Neutrophil (primary cell): Measurements from ENCODE around the gene KIF23.

Experiments
- H3K27ac ChIP-seq: fragments of 200-600 bp; sonication (generic); 2 replicates; pipeline ENCODE4 v1.5.1; 2016; ENCODE audit warnings: mild to moderate bottlenecking, moderate library complexity
- H3K27me3 ChIP-seq: fragments of 200-600 bp; sonication (generic); 2 replicates; pipeline ENCODE4 v1.6.0; 2016; ENCODE audit warnings: mild to moderate bottlenecking
- H3K36me3 ChIP-seq: fragments of 200-600 bp; sonication (generic); 2 replicates; pipeline ENCODE4 v1.5.1; 2017
- H3K4me1 ChIP-seq, 2 experiments: fragments of 200-600 bp in 1 of 2; sonication (generic) in 1 of 2; 1 replicate in 1 of 2; 2 replicates in 1 of 2; pipeline versions ENCODE4 v1.5.1 to v1.6.1; 2013 to 2016; ENCODE audit warnings: low read depth in 1 of 2, low read length in 1 of 2, mild to moderate bottlenecking in 1 of 2, moderate library complexity in 1 of 2; ENCODE audit not compliant: control insufficient read depth in 1 of 2, insufficient read depth in 1 of 2
- H3K4me3 ChIP-seq, 2 experiments: fragments of 200-600 bp in 1 of 2; sonication (generic) in 1 of 2; 1 replicate in 1 of 2; 2 replicates in 1 of 2; pipeline ENCODE4 v1.5.1; 2013 to 2016; ENCODE audit warnings: low read depth in 1 of 2, low read length in 1 of 2, mild to moderate bottlenecking in 1 of 2, moderate library complexity in 1 of 2
- H3K9me3 ChIP-seq: fragments of 200-600 bp; sonication (generic); 2 replicates; pipeline ENCODE4 v1.5.1; 2016
- TF ChIP-seq, protein P1 (sequence below): fragments of 200-600 bp; sonication (generic); IDR thresholded peaks from 2 replicates; pipeline ENCODE4 v1.5.1; 2016; ENCODE audit warnings: antibody characterized with exemption

Gene KIF23

DNA sequence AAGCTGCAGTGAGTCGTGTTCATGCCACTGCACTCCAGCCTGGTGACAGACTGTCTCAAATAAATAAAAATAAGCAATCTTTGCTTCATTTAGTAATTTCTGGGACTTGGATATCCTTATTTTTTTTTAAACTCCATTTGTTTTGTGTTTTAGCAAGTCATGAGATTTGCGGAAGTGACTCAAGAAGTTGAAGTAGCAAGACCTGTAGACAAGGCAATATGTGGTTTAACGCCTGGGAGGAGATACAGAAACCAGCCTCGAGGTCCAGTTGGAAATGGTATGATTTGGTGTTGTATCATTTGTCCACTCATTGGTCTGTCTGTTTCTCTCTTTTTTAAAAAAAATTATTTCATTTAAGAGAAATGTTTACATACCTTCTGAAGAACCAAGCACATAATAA, 21.8 kb downstream of the KIF23 start:
- Histone ChIP-seq H3K4me1 (peaks cover 34 to 44% of the 10 kb centered on the region in 2 experiments), H3K36me3 (peaks cover 13% of the 10 kb centered on the region), H3K9me3 (no peaks in the 10 kb centered on the region), H3K4me3 (peak overlapping the region in 1 of 2 experiments; percentile 28), H3K27ac (peak overlapping the region; percentile 82), H3K27me3 (no peaks in the 10 kb centered on the region)
- TF ChIP-seq, protein P1, sequence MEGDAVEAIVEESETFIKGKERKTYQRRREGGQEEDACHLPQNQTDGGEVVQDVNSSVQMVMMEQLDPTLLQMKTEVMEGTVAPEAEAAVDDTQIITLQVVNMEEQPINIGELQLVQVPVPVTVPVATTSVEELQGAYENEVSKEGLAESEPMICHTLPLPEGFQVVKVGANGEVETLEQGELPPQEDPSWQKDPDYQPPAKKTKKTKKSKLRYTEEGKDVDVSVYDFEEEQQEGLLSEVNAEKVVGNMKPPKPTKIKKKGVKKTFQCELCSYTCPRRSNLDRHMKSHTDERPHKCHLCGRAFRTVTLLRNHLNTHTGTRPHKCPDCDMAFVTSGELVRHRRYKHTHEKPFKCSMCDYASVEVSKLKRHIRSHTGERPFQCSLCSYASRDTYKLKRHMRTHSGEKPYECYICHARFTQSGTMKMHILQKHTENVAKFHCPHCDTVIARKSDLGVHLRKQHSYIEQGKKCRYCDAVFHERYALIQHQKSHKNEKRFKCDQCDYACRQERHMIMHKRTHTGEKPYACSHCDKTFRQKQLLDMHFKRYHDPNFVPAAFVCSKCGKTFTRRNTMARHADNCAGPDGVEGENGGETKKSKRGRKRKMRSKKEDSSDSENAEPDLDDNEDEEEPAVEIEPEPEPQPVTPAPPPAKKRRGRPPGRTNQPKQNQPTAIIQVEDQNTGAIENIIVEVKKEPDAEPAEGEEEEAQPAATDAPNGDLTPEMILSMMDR = peak; percentile 9

GRCh38 chr15:69436951-69437350, 22.8 kb downstream of the KIF23 start:
- Histone ChIP-seq H3K4me1 (peaks cover 37 to 46% of the 10 kb centered on the region in 2 experiments), H3K9me3 (no peaks in the 10 kb centered on the region), H3K36me3 (peaks cover 8% of the 10 kb centered on the region), H3K27ac (peak overlapping the region; percentile 82), H3K4me3 (peak overlapping the region in 1 of 2 experiments; percentile 28), H3K27me3 (no peaks in the 10 kb centered on the region)
- TF ChIP-seq, protein P1 = no peak

DNA sequence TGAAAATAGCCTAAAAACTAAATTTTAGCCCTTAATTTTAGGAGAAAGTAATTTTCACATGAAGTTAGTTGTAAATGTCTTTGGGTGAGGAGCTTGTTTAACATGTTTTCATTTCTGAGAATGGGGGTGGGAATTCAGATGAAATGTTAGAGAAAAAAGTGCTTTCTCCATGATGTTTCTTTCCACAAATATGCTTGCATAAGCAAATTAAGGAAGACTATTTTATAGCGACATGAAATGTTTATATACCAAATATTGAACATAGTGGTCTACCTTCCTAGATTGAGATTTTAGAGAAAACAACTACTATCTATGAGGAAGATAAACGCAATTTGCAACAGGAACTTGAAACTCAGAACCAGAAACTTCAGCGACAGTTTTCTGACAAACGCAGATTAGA, 25.5 kb downstream of the KIF23 start:
- no peaks in the 10 kb centered on the region for H3K27me3 ChIP-seq
- no peaks in the 10 kb centered on the region for H3K9me3 ChIP-seq
- H3K27ac ChIP-seq = peak overlapping the region; percentile 82
- peaks cover 37 to 46% of the 10 kb centered on the region in 2 experiments for H3K4me1 ChIP-seq
- no peak overlapping the region for H3K4me3 ChIP-seq
- H3K36me3 ChIP-seq = peaks cover 3% of the 10 kb centered on the region
- TF ChIP-seq, protein P1 = no peak

DNA sequence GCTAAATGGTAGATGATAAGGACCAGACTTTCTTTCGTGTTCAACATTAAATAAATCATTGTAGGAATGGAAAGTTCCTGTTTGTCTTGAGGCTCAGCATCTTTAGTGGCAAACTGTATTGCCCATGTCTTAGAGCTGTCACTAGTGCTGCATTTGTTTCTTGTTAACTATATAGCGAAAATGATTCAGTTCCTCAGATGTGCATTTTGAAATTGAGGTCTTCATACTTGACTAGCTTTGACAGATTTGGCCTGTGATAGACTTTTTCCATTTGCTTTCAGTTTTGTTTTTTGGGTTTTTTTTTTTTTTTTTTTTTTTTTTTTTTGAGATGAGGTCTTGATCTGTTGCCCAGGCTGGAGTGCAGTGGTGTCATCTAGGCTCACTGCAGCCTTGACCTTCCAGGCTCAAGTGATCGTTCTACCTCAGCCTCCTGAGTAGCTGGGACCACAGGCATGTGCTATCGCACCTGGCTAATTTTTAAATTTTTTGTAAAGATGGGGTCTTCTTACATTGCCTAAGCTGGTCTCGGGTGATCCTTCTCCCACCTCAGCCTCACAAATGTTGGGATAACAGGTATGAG, 29.0 kb downstream of the KIF23 start:
- no peak overlapping the region for H3K27ac ChIP-seq
- peaks cover 15 to 18% of the 10 kb centered on the region in 2 experiments for H3K4me1 ChIP-seq
- no peaks in the 10 kb centered on the region for H3K9me3 ChIP-seq
- TF ChIP-seq, protein P1 = no peak
- no peak overlapping the region for H3K4me3 ChIP-seq
- H3K36me3 ChIP-seq = peaks cover 20% of the 10 kb centered on the region
- H3K27me3 ChIP-seq = no peaks in the 10 kb centered on the region

- peaks cover 14 to 15% of the 10 kb centered on the region in 2 experiments for H3K4me1 ChIP-seq
- no peak overlapping the region for H3K4me3 ChIP-seq
- TF ChIP-seq, protein P1 = no peak
- no peaks in the 10 kb centered on the region for H3K9me3 ChIP-seq
- H3K27me3 ChIP-seq = no peaks in the 10 kb centered on the region
- no peak overlapping the region for H3K27ac ChIP-seq
- peaks cover 24% of the 10 kb centered on the region for H3K36me3 ChIP-seq
These were observed 30.5 kb downstream of the KIF23 start for GRCh38 chr15:69444686-69445085.
